Lower lobe of right lung (tissue), 2 donors: Measurements from ENCODE around the gene CPLX1. TPM values are rescaled to one million over a fixed set of nuclear protein-coding genes. Genes with fewer than 3 reads are reported as not detected.
"Not testable (repeated sequence)": the region's sequence is repeated elsewhere in the genome, so short reads cannot be mapped to it uniquely, and the experiment has no call there.

ENCODE experiments used
- ATAC-seq, 2 donors: fragments of 200-7000 bp; cut with Tn5 transposase; one replicate each; pipeline ENCODE4 v1.9.1; 2020 to 2022; ENCODE audit warnings: mild to moderate bottlenecking in 2 of 2, moderate library complexity in 2 of 2
- DNase-seq: peaks from one replicate; pipeline ENCODE4 v3.0.0-alpha.2; 2020
- H3K27ac ChIP-seq: fragments of 200-600 bp; one replicate; pipeline ENCODE4 v1.8.0; 2022
- H3K27me3 ChIP-seq: fragments of 200-600 bp; one replicate; pipeline ENCODE4 v1.8.0; 2022; ENCODE audit warnings: low read depth
- H3K36me3 ChIP-seq: fragments of 200-600 bp; one replicate; pipeline ENCODE4 v1.8.0; 2022; ENCODE audit warnings: mild to moderate bottlenecking
- H3K4me1 ChIP-seq: fragments of 200-600 bp; one replicate; pipeline ENCODE4 v1.8.0; 2022
- H3K4me3 ChIP-seq: fragments of 200-600 bp; one replicate; pipeline ENCODE4 v1.8.0; 2022; ENCODE audit warnings: mild to moderate bottlenecking
- H3K9me3 ChIP-seq: fragments of 200-600 bp; one replicate; pipeline ENCODE4 v1.8.0; 2022
- intact Hi-C: fragments of 100-400 bp; cut with DNase I; formaldehyde crosslinking; loops from one replicate; pipeline ENCODE4 v1.11.0; 2022
- total RNA-seq: library from RNA; stranded (reverse); fragmentation: NEBNext Ultra II Directional; extraction: Animal tissue kit (Norgen Biotek cat#: 25700); gene quantifications from one replicate; pipeline ENCODE4 v1.2.1, GENCODE V29; 2021
- TF ChIP-seq, protein P1 (sequence below): fragments of 200-600 bp; IDR thresholded peaks from one replicate; pipeline ENCODE4 v1.8.0; 2022; ENCODE audit warnings: antibody characterized with exemption, mild to moderate bottlenecking
- donor health status: DM: no; HTN: yes; CAD: no; lungs with severe emphysema.

CPLX1 gene
- total RNA-seq, 1 donor from 2014 or later: 3.9 TPM

GRCh38 chr4:815464-816146 lies 10.3 kb downstream of the CPLX1 start:
- TF ChIP-seq, protein P1, sequence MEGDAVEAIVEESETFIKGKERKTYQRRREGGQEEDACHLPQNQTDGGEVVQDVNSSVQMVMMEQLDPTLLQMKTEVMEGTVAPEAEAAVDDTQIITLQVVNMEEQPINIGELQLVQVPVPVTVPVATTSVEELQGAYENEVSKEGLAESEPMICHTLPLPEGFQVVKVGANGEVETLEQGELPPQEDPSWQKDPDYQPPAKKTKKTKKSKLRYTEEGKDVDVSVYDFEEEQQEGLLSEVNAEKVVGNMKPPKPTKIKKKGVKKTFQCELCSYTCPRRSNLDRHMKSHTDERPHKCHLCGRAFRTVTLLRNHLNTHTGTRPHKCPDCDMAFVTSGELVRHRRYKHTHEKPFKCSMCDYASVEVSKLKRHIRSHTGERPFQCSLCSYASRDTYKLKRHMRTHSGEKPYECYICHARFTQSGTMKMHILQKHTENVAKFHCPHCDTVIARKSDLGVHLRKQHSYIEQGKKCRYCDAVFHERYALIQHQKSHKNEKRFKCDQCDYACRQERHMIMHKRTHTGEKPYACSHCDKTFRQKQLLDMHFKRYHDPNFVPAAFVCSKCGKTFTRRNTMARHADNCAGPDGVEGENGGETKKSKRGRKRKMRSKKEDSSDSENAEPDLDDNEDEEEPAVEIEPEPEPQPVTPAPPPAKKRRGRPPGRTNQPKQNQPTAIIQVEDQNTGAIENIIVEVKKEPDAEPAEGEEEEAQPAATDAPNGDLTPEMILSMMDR: no peak
- H3K27me3 ChIP-seq: peaks cover 47% of the 10 kb centered on the region
- intact Hi-C loops: no loop called here
- no peaks in the 10 kb centered on the region for H3K9me3 ChIP-seq
- peak; percentile 50 for DNase-seq
- ATAC-seq: peak; percentile 74 to 80
- H3K4me1 ChIP-seq: no peaks in the 10 kb centered on the region
- no peak overlapping the region for H3K27ac ChIP-seq
- no peak overlapping the region for H3K4me3 ChIP-seq
- H3K36me3 ChIP-seq: no peaks in the 10 kb centered on the region

DNA sequence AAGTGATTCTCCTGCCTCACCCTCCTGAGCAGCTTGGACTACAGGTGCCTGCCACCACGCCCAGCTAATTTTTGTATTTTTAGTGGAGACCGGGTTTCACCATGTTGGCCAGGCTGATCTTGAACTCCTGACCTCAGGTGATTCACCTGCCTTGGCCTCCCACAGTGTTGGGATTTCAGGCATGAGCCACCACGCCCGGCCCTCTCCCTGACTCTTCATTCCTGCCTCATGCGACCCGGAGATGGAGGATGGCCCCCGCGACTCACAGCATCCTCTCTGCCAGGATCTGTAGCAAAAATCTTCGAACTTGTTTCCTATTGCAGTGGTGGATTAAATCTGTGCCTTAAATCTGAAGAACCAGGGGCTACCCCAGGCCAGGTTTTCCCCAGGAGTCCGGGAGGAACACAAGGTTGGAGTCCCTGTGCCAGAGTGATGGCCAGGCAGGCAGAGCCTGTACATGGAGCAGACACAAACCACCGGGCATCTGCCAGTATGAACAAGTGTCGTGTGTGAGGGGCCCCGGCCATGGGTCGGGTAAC lies 11.5 kb downstream of the CPLX1 start:
- ATAC-seq: no peak
- Histone ChIP-seq H3K36me3 (no peaks in the 10 kb centered on the region), H3K4me1 (no peaks in the 10 kb centered on the region), H3K27me3 (peaks cover 44% of the 10 kb centered on the region), H3K27ac (no peak overlapping the region), H3K9me3 (no peaks in the 10 kb centered on the region), H3K4me3 (no peak overlapping the region)
- intact Hi-C loops: no loop called here
- TF ChIP-seq, protein P1: no peak
- peak; percentile 37 for DNase-seq

DNA sequence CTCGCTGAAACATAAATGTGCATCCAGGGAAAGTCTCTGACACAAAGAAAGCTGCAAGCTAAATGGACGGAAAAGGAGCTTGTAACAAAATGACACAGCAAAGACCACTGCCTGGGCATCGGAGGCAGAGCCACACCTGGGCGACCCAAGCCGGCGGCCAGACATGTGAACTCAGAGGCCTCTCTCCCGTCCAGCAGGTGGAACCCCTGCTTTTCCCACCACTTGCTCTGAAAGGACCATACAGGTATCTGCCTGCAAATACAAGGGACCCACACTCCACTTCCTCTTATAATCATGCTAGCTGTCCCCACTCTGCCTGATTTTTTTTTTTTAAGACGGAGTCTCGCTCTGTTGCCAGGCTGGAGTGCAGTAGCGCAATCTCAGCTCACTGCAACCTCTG lies 12.0 kb downstream of the CPLX1 start:
- Histone ChIP-seq H3K27ac (no peak overlapping the region), H3K4me1 (no peaks in the 10 kb centered on the region), H3K9me3 (no peaks in the 10 kb centered on the region), H3K27me3 (peaks cover 39% of the 10 kb centered on the region), H3K36me3 (no peaks in the 10 kb centered on the region), H3K4me3 (no peak overlapping the region)
- ATAC-seq (no peak), DNase-seq (peak; percentile 39)
- intact Hi-C loops: no loop called here
- TF ChIP-seq, protein P1: no peak

DNA sequence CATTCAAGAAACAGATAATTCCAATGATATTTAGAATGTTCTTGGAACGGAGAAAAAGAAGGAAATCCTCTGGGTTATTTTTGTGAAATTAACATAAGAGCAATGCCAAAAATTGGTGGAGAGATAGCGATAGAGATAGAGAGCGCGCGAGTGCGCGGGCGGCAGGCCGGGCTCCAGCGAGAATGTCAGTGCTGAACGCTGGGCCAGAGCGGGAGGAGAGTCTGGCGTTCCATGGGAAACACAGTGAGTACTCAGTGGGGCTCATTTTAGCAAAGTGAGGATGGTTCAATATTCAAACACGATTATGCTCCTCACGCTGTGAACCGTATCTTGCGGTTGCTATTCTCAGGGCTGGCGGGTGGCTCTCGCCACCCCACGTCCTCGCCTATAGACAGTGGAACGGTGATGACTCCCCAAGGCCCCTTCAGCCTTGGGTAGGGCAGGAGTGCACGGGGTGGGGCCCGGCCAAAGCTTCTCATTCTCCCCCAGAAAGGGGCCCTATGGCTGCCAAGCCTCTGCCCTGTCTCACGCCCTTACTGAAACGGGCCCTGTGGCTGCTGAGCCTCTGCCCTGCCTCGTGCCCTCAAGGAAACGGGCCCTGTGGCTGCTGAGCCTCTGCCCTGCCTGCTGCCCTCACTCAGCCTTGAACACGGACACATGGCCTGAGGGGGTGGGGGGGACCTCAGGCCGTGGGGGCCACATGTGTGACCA lies 16.9 kb downstream of the CPLX1 start:
- intact Hi-C loops: no loop called here
- H3K27ac ChIP-seq: no peak overlapping the region
- DNase-seq (peak; percentile 28), ATAC-seq (peak; percentile 21 to 37)
- peaks cover 30% of the 10 kb centered on the region for H3K27me3 ChIP-seq
- no peaks in the 10 kb centered on the region for H3K4me1 ChIP-seq
- TF ChIP-seq, protein P1: no peak
- no peaks in the 10 kb centered on the region for H3K9me3 ChIP-seq
- no peak overlapping the region for H3K4me3 ChIP-seq
- no peaks in the 10 kb centered on the region for H3K36me3 ChIP-seq

DNA sequence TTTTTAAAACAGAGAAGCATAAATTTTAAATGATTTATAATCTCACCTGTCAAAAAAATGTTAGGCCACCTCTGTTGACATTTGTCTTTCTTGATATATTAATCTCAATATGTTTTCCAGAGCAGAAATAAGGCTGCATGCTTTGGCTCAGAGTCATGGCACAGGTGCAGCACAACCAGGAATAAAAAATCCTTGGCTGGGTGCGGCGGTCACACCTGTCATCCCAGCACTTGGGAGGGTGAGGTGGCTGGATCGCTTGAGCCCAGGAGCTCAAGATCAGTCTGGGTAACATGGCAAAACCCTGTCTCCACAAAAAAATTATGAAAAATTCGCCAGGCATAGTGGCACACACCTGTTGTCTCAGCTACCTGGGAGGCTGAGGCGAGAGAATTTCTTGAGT lies 18.1 kb downstream of the CPLX1 start:
- Histone ChIP-seq H3K4me3 (no peak overlapping the region), H3K27me3 (peaks cover 20% of the 10 kb centered on the region), H3K36me3 (no peaks in the 10 kb centered on the region), H3K9me3 (no peaks in the 10 kb centered on the region), H3K27ac (no peak overlapping the region), H3K4me1 (no peaks in the 10 kb centered on the region)
- peak; percentile 9 for DNase-seq
- TF ChIP-seq, protein P1: no peak
- no peak for ATAC-seq
- intact Hi-C loops: no loop called here

GRCh38 chr4:806979-807378 lies 18.9 kb downstream of the CPLX1 start:
- H3K4me1 ChIP-seq, H3K36me3 ChIP-seq, intact Hi-C loops, ATAC-seq, H3K9me3 ChIP-seq, DNase-seq, H3K4me3 ChIP-seq, H3K27ac ChIP-seq: not testable (repeated sequence)
- H3K27me3 ChIP-seq: peaks cover 16% of the 10 kb centered on the region
